H1 (cell line): ENCODE results near the gene LYPD3. TPM values are rescaled to one million over a fixed set of nuclear protein-coding genes. Genes with fewer than 3 reads are reported as not detected.

Source experiments
- CTCF ChIA-PET: fragments of 300-600 bp; sonication (Branson Sonifier 250); formaldehyde crosslinking; loops from one replicate; lab custom pipeline; 2021; ENCODE audit not compliant: partially characterized antibody; lab: Charles Lee
- POLR2A ChIA-PET: fragments of 300-600 bp; sonication (Branson Sonifier 250); formaldehyde crosslinking; loops from one replicate; lab custom pipeline; 2021; ENCODE audit warnings: inconsistent platforms; ENCODE audit not compliant: partially characterized antibody; lab: Charles Lee
- DNase-seq, 2 experiments: peaks; one replicate each; pipeline versions ENCODE4 v3.0.0 to v3.0.0-alpha.2; 2010 to 2022; ENCODE audit warnings: low spot score in 2 of 2, low read depth in 1 of 2, mixed read lengths in 1 of 2
- FAIRE-seq: peaks from 2 replicates; lab custom pipeline; 2011; peaks lifted over from hg19 to GRCh38; lab: Jason Lieb, UNC
- H2AFZ ChIP-seq: 2 replicates; pipeline ENCODE4 v1.8.1; 2012; ENCODE audit warnings: low read length, inconsistent platforms
- H2AK5ac ChIP-seq: 2 replicates; pipeline ENCODE4 v1.6.1; 2013; ENCODE audit warnings: low read depth, low read length
- H2BK120ac ChIP-seq: replicated peaks from 2 replicates; pipeline ENCODE3; 2013; ENCODE audit warnings: low read depth, low read length, inconsistent platforms
- H2BK12ac ChIP-seq: 2 replicates; pipeline ENCODE4 v1.6.1; 2013; ENCODE audit warnings: low read depth, low read length
- H2BK15ac ChIP-seq: 2 replicates; pipeline ENCODE4 v1.6.1; 2013; ENCODE audit warnings: low read length
- H2BK20ac ChIP-seq: 2 replicates; pipeline ENCODE4 v1.6.1; 2013; ENCODE audit warnings: low read length
- H2BK5ac ChIP-seq: 2 replicates; pipeline ENCODE4 v1.6.1; 2013; ENCODE audit warnings: low read depth, low read length
- H3K14ac ChIP-seq: 2 replicates; pipeline ENCODE4 v1.6.1; 2013; ENCODE audit warnings: inconsistent platforms; ENCODE audit not compliant: insufficient read length
- H3K18ac ChIP-seq: 2 replicates; pipeline ENCODE4 v1.6.1; 2013; ENCODE audit warnings: low read length; ENCODE audit errors: extremely low read depth
- H3K23ac ChIP-seq: 2 replicates; pipeline ENCODE4 v1.6.1; 2013; ENCODE audit warnings: inconsistent platforms; ENCODE audit not compliant: insufficient read length
- H3K23me2 ChIP-seq: 2 replicates; pipeline ENCODE4 v1.6.1; 2013; ENCODE audit warnings: low read depth, low read length
- H3K27ac ChIP-seq: 2 replicates; pipeline ENCODE4 v1.6.1; 2011; ENCODE audit warnings: low read depth, low read length, inconsistent platforms
- H3K27me3 ChIP-seq, 4 experiments: replicated peaks in 1 of 4; 1 replicate in 1 of 4; 2 replicates in 3 of 4; pipeline versions ENCODE4 v1.6.1 to v1.8.1; 2011 to 2013; ENCODE audit warnings: low read length in 3 of 4, mild to moderate bottlenecking in 3 of 4, inconsistent platforms in 2 of 4, mixed read lengths in 2 of 4, moderate library complexity in 1 of 4; ENCODE audit not compliant: control insufficient read depth in 3 of 4, insufficient read depth in 3 of 4; ENCODE audit errors: extremely low read depth in 1 of 4
- H3K36me3 ChIP-seq, 4 experiments: 2 replicates each; pipeline versions ENCODE4 v1.6.1 to v1.8.1; 2011 to 2013; ENCODE audit warnings: mild to moderate bottlenecking in 4 of 4, low read length in 3 of 4, moderate library complexity in 2 of 4, control low read depth in 1 of 4, inconsistent platforms in 1 of 4; ENCODE audit not compliant: insufficient read depth in 4 of 4, control insufficient read depth in 2 of 4
- H3K4ac ChIP-seq: replicated peaks from 2 replicates; pipeline ENCODE3; 2013; ENCODE audit warnings: low read length, low read depth, mixed read lengths, inconsistent platforms; ENCODE audit not compliant: insufficient read length
- H3K4me1 ChIP-seq, 4 experiments: replicated peaks in 1 of 4; 1 replicate in 1 of 4; 2 replicates in 3 of 4; pipeline versions ENCODE4 v1.6.1 to v1.8.1; 2011 to 2013; ENCODE audit warnings: low read length in 3 of 4, inconsistent platforms in 2 of 4, mixed read lengths in 1 of 4; ENCODE audit not compliant: insufficient read depth in 4 of 4, control insufficient read depth in 3 of 4
- H3K4me2 ChIP-seq, 2 experiments: 2 replicates each; pipeline versions ENCODE4 v1.6.1 to v1.8.1; 2011 to 2013; ENCODE audit warnings: low read depth in 2 of 2, low read length in 2 of 2, control low read depth in 1 of 2, inconsistent platforms in 1 of 2, mild to moderate bottlenecking in 1 of 2; ENCODE audit not compliant: insufficient read depth in 1 of 2
- H3K4me3 ChIP-seq, 4 experiments: fragments of 200-600, 300-600 bp in 1 of 4; sonication (generic), shearing (Covaris generic), sonication (Bioruptor Twin) in 1 of 4; 2 replicates each; pipeline versions ENCODE4 v1.5.1 to v1.8.1; 2011 to 2016; ENCODE audit warnings: low read length in 4 of 4, low read depth in 3 of 4, control low read depth in 2 of 4, inconsistent platforms in 2 of 4, mild to moderate bottlenecking in 2 of 4, mixed read lengths in 1 of 4, moderate library complexity in 1 of 4; ENCODE audit not compliant: insufficient read depth in 2 of 4; ENCODE audit errors: extremely low read depth in 1 of 4
- H3K56ac ChIP-seq: replicated peaks from 2 replicates; pipeline ENCODE3; 2013; ENCODE audit warnings: low read depth, mild to moderate bottlenecking, mixed read lengths, low read length, inconsistent platforms; ENCODE audit not compliant: insufficient read length
- H3K79me1 ChIP-seq: 2 replicates; pipeline ENCODE4 v1.6.1; 2013; ENCODE audit warnings: low read depth, low read length, control low read depth
- H3K79me2 ChIP-seq, 2 experiments: 2 replicates each; pipeline versions ENCODE4 v1.6.1 to v1.8.1; 2012 to 2013; ENCODE audit warnings: low read length in 2 of 2, mild to moderate bottlenecking in 2 of 2, inconsistent platforms in 1 of 2; ENCODE audit not compliant: insufficient read depth in 2 of 2, control insufficient read depth in 1 of 2
- H3K9ac ChIP-seq, 4 experiments: replicated peaks in 1 of 4; 1 replicate in 1 of 4; 2 replicates in 3 of 4; pipeline versions ENCODE4 v1.6.1 to v1.8.1; 2011 to 2013; ENCODE audit warnings: low read depth in 3 of 4, low read length in 3 of 4, control low read depth in 2 of 4, mild to moderate bottlenecking in 2 of 4, moderate library complexity in 2 of 4, inconsistent platforms in 1 of 4; ENCODE audit errors: extremely low read depth in 1 of 4
- H3K9me3 ChIP-seq, 2 experiments: 2 replicates each; pipeline versions ENCODE4 v1.6.1 to v1.8.1; 2012 to 2013; ENCODE audit warnings: mild to moderate bottlenecking in 2 of 2, moderate library complexity in 2 of 2, control low read depth in 1 of 2, inconsistent platforms in 1 of 2, low read depth in 1 of 2, low read length in 1 of 2, mixed read lengths in 1 of 2; ENCODE audit not compliant: insufficient read depth in 2 of 2
- H4K20me1 ChIP-seq, 2 experiments: replicated peaks in 1 of 2; 2 replicates each; pipeline versions ENCODE3 to v1.8.1; 2011 to 2013; ENCODE audit warnings: inconsistent platforms in 2 of 2, low read length in 2 of 2, mild to moderate bottlenecking in 1 of 2; ENCODE audit not compliant: insufficient read depth in 2 of 2, control insufficient read depth in 1 of 2
- H4K5ac ChIP-seq: 2 replicates; pipeline ENCODE4 v1.6.1; 2013; ENCODE audit warnings: low read length, low read depth, mixed read lengths, inconsistent platforms; ENCODE audit not compliant: insufficient read length
- H4K8ac ChIP-seq: 2 replicates; pipeline ENCODE4 v1.8.0; 2013; ENCODE audit warnings: mild to moderate bottlenecking, moderate library complexity, low read length, inconsistent platforms; ENCODE audit not compliant: insufficient read depth; ENCODE audit errors: extremely low read depth
- H4K91ac ChIP-seq: replicated peaks from 2 replicates; pipeline ENCODE3; 2013; ENCODE audit warnings: low read length, mixed read lengths, inconsistent platforms; ENCODE audit not compliant: insufficient read length
- CREB1 ChIP-seq: IDR thresholded peaks from 2 replicates; pipeline ENCODE4 v1.6.1; 2012; ENCODE audit warnings: inconsistent platforms
- SIN3A ChIP-seq, 2 experiments: IDR thresholded peaks in 1 of 2; conservative IDR thresholded peaks in 1 of 2; 2 replicates each; pipeline ENCODE4 v1.6.1; 2011 to 2012; ENCODE audit warnings: low read length in 2 of 2, improper control_type of control experiment in 1 of 2, low read depth in 1 of 2, mild to moderate bottlenecking in 1 of 2
- WGBS, 2 experiments: shearing (Covaris generic) in 1 of 2; methylation state at CpG; one replicate each; pipeline versions ENCODE4 v1.1.6 to v1.1.7; 2013 to 2015; ENCODE audit warnings: low lambda C conversion rate in 2 of 2, mixed read lengths in 2 of 2, inconsistent platforms in 1 of 2, low coverage in 1 of 2, missing lambda C conversion rate in 1 of 2; ENCODE audit not compliant: insufficient replicate concordance in 2 of 2, insufficient coverage in 1 of 2, insufficient read length in 1 of 2; ENCODE audit errors: extremely low coverage in 1 of 2, missing lambda C conversion rate in 1 of 2; 5-methylcytosine and 5-hydroxymethylcytosine counted together
- long read RNA-seq, 2 experiments: library from RNA in 1 of 2; library from capped mRNA in 1 of 2; stranded (forward); transcript quantifications; one replicate each; pipeline ENCODE4 v2.0.0, GENCODE V29; 2021; ENCODE audit warnings: inconsistent platforms in 1 of 2
- polyA minus RNA-seq, 3 experiments: library from RNA; depleted of rRNA, polyadenylated mRNA; stranded (reverse); fragments of >200 nt; gene quantifications; 1 replicate in 2 of 3; 2 replicates in 1 of 3; pipeline ENCODE4 v1.2.3, GENCODE V29; 2011
- polyA plus RNA-seq, 7 experiments: library from polyadenylated mRNA; depleted of rRNA in 3 of 7; stranded (reverse) in 5 of 7; unstranded in 2 of 7; fragments of >200 nt in 5 of 7; fragments of 200-250 nt in 2 of 7; gene quantifications; 1 replicate in 5 of 7; 2 replicates in 1 of 7; 4 replicates in 1 of 7; pipeline versions ENCODE4 v1.2.1 to v1.2.3, GENCODE V29; 2011 to 2013; ENCODE audit warnings: missing spikeins in 2 of 7, mixed read lengths in 2 of 7
- total RNA-seq: library from RNA; stranded (reverse); fragmentation: NEBNext Ultra II Directional; extraction: Animal tissue kit (Norgen Biotek cat#: 25700); gene quantifications from 2 replicates; pipeline ENCODE4 v1.2.1, GENCODE V29; 2021

Gene LYPD3
- 4.0 and 4.1 TPM in 2 replicates for total RNA-seq
- polyA plus RNA-seq (2011; rRNA removed): 16.4 and 18.4 TPM in 2 replicates
- 7.3 TPM for polyA plus RNA-seq (2011; cell fraction: cytosol; rRNA removed)
- 10.4 TPM for polyA plus RNA-seq (2011; cell fraction: nucleus; rRNA removed)
- polyA plus RNA-seq (2012, experiment 1 of 2): 4.2 to 7.0 TPM (median 5.4 TPM) in 4 replicates
- 5.2 TPM for polyA plus RNA-seq (2012, experiment 2 of 2)
- polyA plus RNA-seq (2013, experiment 1 of 2): 6.0 TPM
- 5.9 TPM for polyA plus RNA-seq (2013, experiment 2 of 2)
- 2.0 and 2.5 TPM in 2 replicates for polyA minus RNA-seq (2011; rRNA and poly(A)+ RNA removed)
- 3.4 TPM for polyA minus RNA-seq (2011; cell fraction: cytosol; rRNA and poly(A)+ RNA removed)
- polyA minus RNA-seq (2011; cell fraction: nucleus; rRNA and poly(A)+ RNA removed): 3.5 TPM
- long read RNA-seq, experiment 1, partial matches to known transcripts: 10 of 11 reads
- long read RNA-seq, experiment 1, other reads (novel, unspliced or antisense): 1 of 11 reads
- long read RNA-seq, experiment 2, partial matches to known transcripts: 7 of 7 reads
- long read RNA-seq, experiment 2, other reads (novel, unspliced or antisense): 0 of 7 reads

- H3K4me2 ChIP-seq: peak within 1 kb of the TSS; percentile 77 to 87
- no peak within 1 kb of the TSS for H3K23ac ChIP-seq
- H4K5ac ChIP-seq: no peak within 1 kb of the TSS
- H2BK120ac ChIP-seq: no peak within 1 kb of the TSS
- H4K8ac ChIP-seq: no peak within 1 kb of the TSS
- H3K27ac ChIP-seq: no peak within 1 kb of the TSS
- no peak within 1 kb of the TSS for H3K4ac ChIP-seq
- no peaks in the 10 kb centered on the region for H3K79me2 ChIP-seq
- POLR2A ChIA-PET: interaction anchor here (0.8 to 4.4 kb wide), 3 partner anchors 8 to 67 kb away, joined by 3 to 23 read pairs (median 4); partner anchors contain the start of genes PHLDB3 and ZNF575
- peaks cover 13% of the 10 kb centered on the region for H3K23me2 ChIP-seq
- DNase-seq: peak in 1 of 2 experiments; percentile 71
- 0 out of 7 replicates have a peak within 1 kb of the TSS, but pooled peaks of 1 of the 4 experiments have one; percentile 2 for H3K9ac ChIP-seq
- no peaks in the 10 kb centered on the region for H3K36me3 ChIP-seq
- 0 out of 2 replicates have a peak, but pooled peaks have one; percentile 46 for TF ChIP-seq CREB1
- TF ChIP-seq SIN3A (conservative IDR thresholded peaks at IDR 0.05 in 1 of 2, IDR thresholded peaks at IDR 0.05 in 1 of 2; ENCODE audit: low read depth in 1 of 2, low read length in 2 of 2): no peak
- H3K18ac ChIP-seq: no peak within 1 kb of the TSS
- H2BK5ac ChIP-seq: no peak within 1 kb of the TSS
- H2BK20ac ChIP-seq: no peak within 1 kb of the TSS
- 49% methylated on average over 21 of the region's 24 CpGs; no CpG with 5 or more reads in 1 of the 2 experiments for WGBS, 2 experiments
- H3K27me3 ChIP-seq: peaks cover 0 to 25% (median 15%) of the 10 kb centered on the region in 4 experiments; a peak in 6 of 7 replicates
- H4K20me1 ChIP-seq: no peaks in the 10 kb centered on the region
- no peak within 1 kb of the TSS for H3K14ac ChIP-seq
- H4K91ac ChIP-seq: no peak within 1 kb of the TSS
- no peak within 1 kb of the TSS; the same call in none of the 2 replicates for H2AFZ ChIP-seq
- H3K56ac ChIP-seq: no peak within 1 kb of the TSS
- no peak within 1 kb of the TSS for H2AK5ac ChIP-seq
- H2BK12ac ChIP-seq: no peak within 1 kb of the TSS
- peak within 1 kb of the TSS; percentile 50 to 93 (median 85); a peak in 6 of 8 replicates for H3K4me3 ChIP-seq
- no peaks in the 10 kb centered on the region for H3K9me3 ChIP-seq
- H3K4me1 ChIP-seq: peaks cover 0 to 8% (median 3%) of the 10 kb centered on the region in 4 experiments; a peak in 4 of 7 replicates
- FAIRE-seq: no peak
- CTCF ChIA-PET: interaction anchor here (1.1 to 4.9 kb wide), 10 partner anchors 15 to 280 kb away, joined by 3 to 33 read pairs (median 4); partner anchors contain the start of gene PHLDB3
- H3K79me1 ChIP-seq: no peaks in the 10 kb centered on the region
- H2BK15ac ChIP-seq: peak within 1 kb of the TSS; percentile 81; the same call in 1 of the 2 replicates
Observed at GRCh38 chr19:43465468-43466120, at the start of gene LYPD3. Gene LYPD3 (minus strand): TSS chr19:43465608. CDS start chr19:43465571, 37 bp downstream.
